Mesothelial cell of epicardium (in vitro differentiated cells): Measurements from ENCODE around the gene NANP. TPM values are rescaled to one million over a fixed set of nuclear protein-coding genes. Genes with fewer than 3 reads are reported as not detected.
"Not testable (repeated sequence)": the region's sequence is repeated elsewhere in the genome, so short reads cannot be mapped to it uniquely, and the experiment has no call there.

ENCODE experiments used
- DNase-seq, 2 experiments: peaks; one replicate each; pipeline ENCODE4 v3.0.0; 2021; ENCODE audit warnings: low spot score in 2 of 2; ENCODE audit not compliant: unreplicated experiment in 2 of 2
- H3K27ac Mint-ChIP-seq: 2 replicates; pipeline ENCODE4 v1.8.0; 2021; ENCODE audit warnings: mixed read lengths
- H3K27me3 Mint-ChIP-seq: 2 replicates; pipeline ENCODE4 v1.8.0; 2021; ENCODE audit warnings: low read depth, mixed read lengths
- H3K36me3 Mint-ChIP-seq: 2 replicates; pipeline ENCODE4 v1.8.0; 2021; ENCODE audit warnings: mixed read lengths
- H3K4me1 Mint-ChIP-seq: 2 replicates; pipeline ENCODE4 v1.8.0; 2021; ENCODE audit warnings: mixed read lengths
- H3K4me3 Mint-ChIP-seq: 2 replicates; pipeline ENCODE4 v1.8.0; 2021; ENCODE audit warnings: mild to moderate bottlenecking, moderate library complexity, mixed read lengths
- H3K9me3 Mint-ChIP-seq: 2 replicates; pipeline ENCODE4 v1.8.0; 2021; ENCODE audit warnings: mixed read lengths
- total RNA-seq: library from RNA; stranded (reverse); gene quantifications from 3 replicates; pipeline ENCODE4 v1.2.1, GENCODE V29; 2021
- TF ChIP-seq, protein P1 (sequence below): fragments of 200-600 bp; sonication (generic); IDR thresholded peaks from one replicate; pipeline ENCODE4 v1.5.0; 2021; ENCODE audit warnings: antibody characterized with exemption; ENCODE audit not compliant: unreplicated experiment

The NANP gene
- total RNA-seq, 1 donor from 2014 or later, result 6.5 TPM

DNA sequence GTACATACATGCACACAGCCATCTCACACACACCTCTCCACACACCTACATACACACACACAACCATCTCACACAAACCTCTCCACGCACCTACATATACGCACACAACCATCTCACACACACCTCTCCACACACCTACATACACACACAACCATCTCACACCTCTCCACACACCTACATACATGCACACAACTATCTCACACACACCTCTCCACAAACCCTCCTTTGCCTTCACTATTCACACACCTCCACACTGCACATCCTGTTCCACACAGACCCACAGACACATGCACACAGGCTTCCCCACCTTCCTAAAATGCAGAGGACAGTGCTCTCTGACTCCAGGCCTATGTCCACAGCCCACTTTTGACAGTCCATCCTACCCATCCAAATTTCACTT is 22.2 kb downstream of the NANP start:
- no peaks in the 10 kb centered on the region for H3K27me3 Mint-ChIP-seq
- TF ChIP-seq, protein P1, sequence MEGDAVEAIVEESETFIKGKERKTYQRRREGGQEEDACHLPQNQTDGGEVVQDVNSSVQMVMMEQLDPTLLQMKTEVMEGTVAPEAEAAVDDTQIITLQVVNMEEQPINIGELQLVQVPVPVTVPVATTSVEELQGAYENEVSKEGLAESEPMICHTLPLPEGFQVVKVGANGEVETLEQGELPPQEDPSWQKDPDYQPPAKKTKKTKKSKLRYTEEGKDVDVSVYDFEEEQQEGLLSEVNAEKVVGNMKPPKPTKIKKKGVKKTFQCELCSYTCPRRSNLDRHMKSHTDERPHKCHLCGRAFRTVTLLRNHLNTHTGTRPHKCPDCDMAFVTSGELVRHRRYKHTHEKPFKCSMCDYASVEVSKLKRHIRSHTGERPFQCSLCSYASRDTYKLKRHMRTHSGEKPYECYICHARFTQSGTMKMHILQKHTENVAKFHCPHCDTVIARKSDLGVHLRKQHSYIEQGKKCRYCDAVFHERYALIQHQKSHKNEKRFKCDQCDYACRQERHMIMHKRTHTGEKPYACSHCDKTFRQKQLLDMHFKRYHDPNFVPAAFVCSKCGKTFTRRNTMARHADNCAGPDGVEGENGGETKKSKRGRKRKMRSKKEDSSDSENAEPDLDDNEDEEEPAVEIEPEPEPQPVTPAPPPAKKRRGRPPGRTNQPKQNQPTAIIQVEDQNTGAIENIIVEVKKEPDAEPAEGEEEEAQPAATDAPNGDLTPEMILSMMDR, result no peak
- H3K4me3 Mint-ChIP-seq, result no peak overlapping the region
- H3K27ac Mint-ChIP-seq, result no peak overlapping the region
- no peaks in the 10 kb centered on the region for H3K4me1 Mint-ChIP-seq
- H3K36me3 Mint-ChIP-seq, result no peaks in the 10 kb centered on the region
- no peak for DNase-seq
- no peaks in the 10 kb centered on the region for H3K9me3 Mint-ChIP-seq

DNA sequence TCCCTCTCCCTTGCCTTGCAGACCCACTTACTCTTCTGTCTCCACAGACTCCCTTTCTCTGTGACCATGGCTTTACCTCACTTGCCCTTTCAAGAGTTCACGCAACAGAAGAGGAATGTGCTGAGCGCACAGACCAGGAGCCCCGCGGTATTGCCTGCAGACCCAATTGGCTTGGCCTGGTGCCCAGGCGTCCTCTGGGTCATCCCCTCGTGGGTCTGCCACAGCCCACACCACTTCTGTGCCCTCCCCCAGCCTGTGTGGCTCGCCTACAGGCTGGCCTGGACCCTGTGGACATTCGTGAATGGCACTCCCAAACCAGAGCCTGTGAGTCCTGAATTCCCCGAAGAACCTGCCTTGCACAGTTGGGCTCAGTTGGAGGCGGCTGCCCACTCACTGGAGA is 23.2 kb downstream of the NANP start:
- H3K9me3 Mint-ChIP-seq, result no peaks in the 10 kb centered on the region
- no peak for DNase-seq
- TF ChIP-seq, protein P1, result no peak
- H3K4me1 Mint-ChIP-seq, result no peaks in the 10 kb centered on the region
- H3K4me3 Mint-ChIP-seq, result no peak overlapping the region
- no peaks in the 10 kb centered on the region for H3K27me3 Mint-ChIP-seq
- no peaks in the 10 kb centered on the region for H3K36me3 Mint-ChIP-seq
- H3K27ac Mint-ChIP-seq, result no peak overlapping the region

DNA sequence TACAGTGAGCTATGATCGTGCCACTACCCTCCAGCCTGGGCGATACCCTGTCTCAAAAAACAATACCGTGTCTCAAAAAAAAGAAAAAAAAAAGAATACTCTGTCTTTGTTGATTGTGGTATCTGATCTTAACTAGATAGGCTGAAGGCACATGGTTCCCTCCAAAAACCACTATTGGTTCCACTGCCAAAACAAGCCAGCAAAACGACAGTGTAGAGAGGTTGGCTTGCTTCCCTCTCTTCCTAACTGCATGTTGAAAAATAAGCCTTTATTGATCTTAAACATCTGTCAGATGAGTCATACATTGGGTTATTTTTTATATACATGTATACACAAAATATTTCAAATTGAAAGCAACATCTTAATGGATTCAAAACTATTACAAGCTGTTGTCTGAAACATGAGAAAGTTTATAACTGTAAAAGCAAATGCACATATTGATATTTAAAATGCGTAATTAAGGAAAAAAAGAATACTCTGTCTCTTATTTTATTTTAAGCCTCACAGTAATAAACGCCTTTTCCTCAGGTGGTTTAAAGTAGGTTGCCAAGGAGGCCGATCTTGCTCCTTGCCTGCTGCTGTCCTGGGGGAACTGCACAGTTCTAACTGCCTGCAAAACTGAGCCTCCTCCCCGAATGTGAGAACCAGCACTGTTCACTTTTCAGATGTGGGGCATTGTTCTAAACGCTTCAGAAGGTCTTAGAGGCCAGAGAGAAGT is 31.5 kb downstream of the NANP start:
- H3K27me3 Mint-ChIP-seq, result no peaks in the 10 kb centered on the region
- DNase-seq, result no peak
- no peaks in the 10 kb centered on the region for H3K4me1 Mint-ChIP-seq
- H3K9me3 Mint-ChIP-seq, result no peaks in the 10 kb centered on the region
- H3K27ac Mint-ChIP-seq, result no peak overlapping the region
- TF ChIP-seq, protein P1, result no peak
- H3K36me3 Mint-ChIP-seq, result no peaks in the 10 kb centered on the region
- H3K4me3 Mint-ChIP-seq, result no peak overlapping the region

DNA sequence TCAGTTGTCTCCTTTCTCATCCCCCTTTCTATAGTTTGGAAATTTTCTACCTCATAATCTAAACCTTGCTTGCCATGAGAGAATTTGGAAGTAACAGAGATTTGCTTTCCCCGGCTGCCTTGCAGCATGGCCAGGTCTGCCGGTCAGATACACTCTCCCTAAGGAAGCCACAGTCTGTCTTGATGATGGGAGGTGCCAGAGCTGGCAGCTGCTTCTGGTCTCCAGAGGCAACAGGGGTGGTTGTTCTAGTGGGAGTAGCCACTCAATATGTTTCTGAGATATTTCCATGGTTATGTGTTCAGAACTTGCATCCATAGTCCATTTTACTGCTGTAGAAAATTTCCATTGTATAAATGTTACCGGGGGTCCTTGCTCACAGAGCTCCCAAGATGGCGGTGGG is 33.0 kb downstream of the NANP start:
- not testable (repeated sequence) for H3K9me3 Mint-ChIP-seq, H3K4me1 Mint-ChIP-seq, H3K36me3 Mint-ChIP-seq, H3K27me3 Mint-ChIP-seq, H3K27ac Mint-ChIP-seq, H3K4me3 Mint-ChIP-seq, DNase-seq

DNA sequence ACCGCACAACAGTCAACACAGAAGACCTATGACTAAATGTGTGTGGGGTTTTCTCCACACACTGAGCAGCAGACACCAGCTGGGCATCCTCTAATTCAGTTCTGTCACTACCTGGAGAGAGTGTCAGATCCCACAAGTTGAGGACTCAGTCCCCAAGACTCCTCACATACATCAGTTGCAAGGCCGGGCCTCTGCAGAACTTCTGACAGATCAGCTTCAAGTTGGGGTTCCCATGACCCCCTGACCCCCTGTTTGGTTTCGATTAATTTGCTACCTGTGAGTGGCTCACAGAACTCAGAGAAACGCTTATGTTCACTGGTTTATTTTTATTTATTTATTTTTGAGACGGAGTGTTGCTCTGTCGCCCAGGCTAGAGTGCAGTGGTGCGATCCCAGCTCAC is 35.3 kb downstream of the NANP start:
- Mint-ChIP-seq H3K9me3 (no peaks in the 10 kb centered on the region), H3K27me3 (no peaks in the 10 kb centered on the region), H3K36me3 (no peaks in the 10 kb centered on the region), H3K4me1 (peaks cover 10% of the 10 kb centered on the region), H3K27ac (no peak overlapping the region), H3K4me3 (no peak overlapping the region)
- TF ChIP-seq, protein P1, result no peak
- DNase-seq, result no peak

DNA sequence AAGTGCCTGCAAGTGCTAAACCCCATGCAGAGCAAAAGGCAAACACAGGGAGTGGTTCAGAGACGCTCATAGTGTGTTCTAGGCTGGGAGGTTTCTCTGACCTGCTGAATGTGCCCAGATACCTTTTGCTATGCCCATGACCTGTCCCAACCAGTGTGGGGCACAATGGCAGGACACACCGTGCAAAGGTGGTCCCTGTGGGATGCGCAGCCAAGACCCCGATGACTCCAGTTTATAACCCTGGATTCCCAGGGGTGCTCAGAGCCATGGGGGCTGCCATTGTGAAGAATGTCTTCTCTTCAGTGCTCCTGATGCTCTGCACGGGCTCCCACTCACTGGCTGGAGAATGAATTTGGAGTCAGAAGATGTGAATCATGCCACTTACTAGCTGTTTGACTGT is 36.3 kb downstream of the NANP start:
- Mint-ChIP-seq H3K9me3 (no peaks in the 10 kb centered on the region), H3K27ac (no peak overlapping the region), H3K27me3 (no peaks in the 10 kb centered on the region), H3K4me3 (no peak overlapping the region), H3K4me1 (peaks cover 19% of the 10 kb centered on the region), H3K36me3 (no peaks in the 10 kb centered on the region)
- TF ChIP-seq, protein P1, result no peak
- no peak for DNase-seq
